Measurements from ENCODE around the gene PGBD1. TPM values are rescaled to one million over a fixed set of nuclear protein-coding genes. Genes with fewer than 3 reads are reported as not detected.

Gene PGBD1
- polyA plus RNA-seq, 1 of the 3 experiments (the other 2 are of a cell fraction), result 2.5 TPM

DNA sequence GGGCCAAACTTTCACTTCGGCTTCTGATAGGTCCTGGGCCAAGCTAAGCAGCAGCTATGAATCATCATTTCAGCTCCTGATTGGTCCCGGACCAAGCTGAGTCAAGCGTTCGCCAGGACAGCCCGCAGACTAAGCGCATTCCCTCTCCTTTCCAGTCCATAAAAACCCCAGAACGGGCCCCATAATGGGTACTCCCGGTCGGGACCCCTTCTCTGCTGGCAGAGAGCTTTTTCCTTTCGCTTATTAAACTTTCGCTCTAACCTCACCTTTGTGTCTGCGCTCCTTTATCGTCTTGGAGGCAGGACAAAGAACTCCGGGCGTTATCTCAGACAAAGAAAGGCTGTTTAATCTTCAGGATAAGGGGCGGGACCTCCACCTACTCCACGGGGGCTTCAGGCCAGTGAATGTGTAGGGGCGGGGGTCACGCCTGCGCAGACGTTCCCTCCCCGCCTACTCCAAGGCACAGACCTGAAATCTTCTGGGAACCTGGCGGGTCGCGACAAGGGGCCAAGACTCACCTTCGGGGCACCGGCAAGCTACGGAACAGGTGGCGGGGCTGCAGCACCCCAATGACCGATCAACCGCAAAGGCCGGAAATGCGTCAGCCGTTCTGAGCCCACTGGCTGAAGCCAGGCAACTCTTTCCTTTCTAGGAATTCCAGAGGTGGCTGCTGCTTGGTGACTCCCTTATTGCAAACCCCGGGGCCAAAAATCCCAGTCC, 54.4 kb downstream of the PGBD1 start, which contains the start of gene ZSCAN31 (continued):
- TF ChIP-seq FOXM1 (IDR thresholded peaks at IDR 0.05; ENCODE audit: low read depth) (no peak), TEAD4 (IDR thresholded peaks at IDR 0.05; ENCODE audit: borderline replicate concordance, insufficient read depth) (no peak), ZBTB33 (IDR thresholded peaks at IDR 0.05; ENCODE audit: borderline replicate concordance, low read depth) (no peak), EP300 (IDR thresholded peaks at IDR 0.05; ENCODE audit: borderline replicate concordance in 1 of 2, low read depth in 1 of 2, low read length in 1 of 2) (no peak), USF1 (IDR thresholded peaks at IDR 0.05; ENCODE audit: borderline replicate concordance, low read depth) (no peak), GATA2 (CRISPR knock-in tag; IDR thresholded peaks at IDR 0.05) (0 out of 2 replicates have a peak, but pooled peaks have one; percentile 18), NRF1 (IDR thresholded peaks at IDR 0.05; ENCODE audit: low read depth, low read length) (peak; percentile 72)
- TF ChIP-seq, protein P1, sequence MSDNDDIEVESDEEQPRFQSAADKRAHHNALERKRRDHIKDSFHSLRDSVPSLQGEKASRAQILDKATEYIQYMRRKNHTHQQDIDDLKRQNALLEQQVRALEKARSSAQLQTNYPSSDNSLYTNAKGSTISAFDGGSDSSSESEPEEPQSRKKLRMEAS (IDR thresholded peaks at IDR 0.05; ENCODE audit: low read depth), result peak; percentile 29

- Histone ChIP-seq H2AFZ (ENCODE audit: low read depth) (peak overlapping the region; percentile 84), H3K27ac (ENCODE audit: low read depth in 2 of 2, low read length in 1 of 2) (peak overlapping the region; percentile 92 to 99), H3K9me2 (no peaks in the 10 kb centered on the region), H3K27me3 (ENCODE audit: insufficient read depth) (no peaks in the 10 kb centered on the region), H3K79me2 (ENCODE audit: insufficient read depth) (no peaks in the 10 kb centered on the region), H3K9ac (peak overlapping the region; percentile 70; the same call in 1 of the 2 replicates), H3K9me3 (no peaks in the 10 kb centered on the region), H3K4me3 (ENCODE audit: low read depth in 2 of 2, low read length in 1 of 2) (peak overlapping the region; percentile 74 to 93), H3K4me1 (ENCODE audit: control insufficient read depth in 1 of 2, insufficient read depth in 2 of 2, low read depth in 1 of 2, low read length in 1 of 2) (peaks cover 0 to 7% of the 10 kb centered on the region in 2 experiments; a peak in 2 of 4 replicates), H3K4me2 (peak overlapping the region; percentile 87), H4K20me1 (ENCODE audit: insufficient read depth) (no peaks in the 10 kb centered on the region), H3K36me3 (replicated peaks in 1 of 2; ENCODE audit: control insufficient read depth in 1 of 2, insufficient read depth in 2 of 2, low read length in 1 of 2) (no peaks in the 10 kb centered on the region), H3F3A (replicated peaks; ENCODE audit: insufficient read depth) (peaks cover 11% of the 10 kb centered on the region)
- ChIA-PET POLR2A (interaction anchor here (1.1 to 3.2 kb wide), 9 partner anchors 9 to 442 kb away, joined by 3 to 14 read pairs (median 4); partner anchors contain the start of genes PGBD1, ZKSCAN8 and ZSCAN26), CTCF (interaction anchor here (2.1 to 5.0 kb wide), 2 partner anchors 11 to 19 kb away, joined by 8 to 29 read pairs; no protein-coding TSS in a partner anchor)
- WGBS (ENCODE audit: low lambda C conversion rate), result 10% methylated on average over 24 of the region's 24 CpGs
- peak; percentile 35 for DNase-seq
- TF ChIP-seq JUND (IDR thresholded peaks at IDR 0.05), result no peak
- TF ChIP-seq RCOR1 (IDR thresholded peaks at IDR 0.05; ENCODE audit: low read length), result no peak
- no peak for TF ChIP-seq FOXM1 (IDR thresholded peaks at IDR 0.05; ENCODE audit: low read depth)
- no peak for TF ChIP-seq USF2 (IDR thresholded peaks at IDR 0.05; ENCODE audit: borderline replicate concordance, low read depth, low read length)
- no peak for TF ChIP-seq TEAD4 (IDR thresholded peaks at IDR 0.05; ENCODE audit: borderline replicate concordance, insufficient read depth)
- TF ChIP-seq FOXJ3 (CRISPR knock-in tag; IDR thresholded peaks at IDR 0.05), result no peak
- TF ChIP-seq RXRA (IDR thresholded peaks at IDR 0.05; ENCODE audit: borderline replicate concordance, low read depth), result no peak
- TF ChIP-seq TAF1 (IDR thresholded peaks at IDR 0.05; ENCODE audit: borderline replicate concordance, low read depth, low read length), result no peak
- no peak for TF ChIP-seq FOSL2 (IDR thresholded peaks at IDR 0.05; ENCODE audit: borderline replicate concordance, low read depth)
- 0 out of 2 replicates have a peak, but pooled peaks have one; percentile 6 for TF ChIP-seq YY1 (IDR thresholded peaks at IDR 0.05; ENCODE audit: low read depth)
- TF ChIP-seq CHD2 (IDR thresholded peaks at IDR 0.05; ENCODE audit: low read length, partially characterized antibody), result no peak
- no peak for TF ChIP-seq IRF3 (IDR thresholded peaks at IDR 0.05; ENCODE audit: low read depth, low read length)
- no peak for TF ChIP-seq NRF1 (IDR thresholded peaks at IDR 0.05; ENCODE audit: low read depth, low read length)
- TF ChIP-seq SMC3 (IDR thresholded peaks at IDR 0.05; ENCODE audit: low read depth, low read length), result no peak
- no peak for TF ChIP-seq NFIC (IDR thresholded peaks at IDR 0.05; ENCODE audit: borderline replicate concordance)
- TF ChIP-seq GABPA (IDR thresholded peaks at IDR 0.05; ENCODE audit: low read depth), result 0 out of 2 replicates have a peak, but pooled peaks have one; percentile 0
- TF ChIP-seq POLR2AphosphoS5 (IDR thresholded peaks at IDR 0.05; ENCODE audit: low read depth, low read length), result no peak
Measured at GRCh38 chr6:28336284-28337120, 55.1 kb downstream of the PGBD1 start.
